ENCODE data around the gene GAGE10. TPM values are rescaled to one million over a fixed set of nuclear protein-coding genes. Genes with fewer than 3 reads are reported as not detected.

GAGE10 gene
- total RNA-seq, 1 donor from 2014 or later, result not detected

DNA sequence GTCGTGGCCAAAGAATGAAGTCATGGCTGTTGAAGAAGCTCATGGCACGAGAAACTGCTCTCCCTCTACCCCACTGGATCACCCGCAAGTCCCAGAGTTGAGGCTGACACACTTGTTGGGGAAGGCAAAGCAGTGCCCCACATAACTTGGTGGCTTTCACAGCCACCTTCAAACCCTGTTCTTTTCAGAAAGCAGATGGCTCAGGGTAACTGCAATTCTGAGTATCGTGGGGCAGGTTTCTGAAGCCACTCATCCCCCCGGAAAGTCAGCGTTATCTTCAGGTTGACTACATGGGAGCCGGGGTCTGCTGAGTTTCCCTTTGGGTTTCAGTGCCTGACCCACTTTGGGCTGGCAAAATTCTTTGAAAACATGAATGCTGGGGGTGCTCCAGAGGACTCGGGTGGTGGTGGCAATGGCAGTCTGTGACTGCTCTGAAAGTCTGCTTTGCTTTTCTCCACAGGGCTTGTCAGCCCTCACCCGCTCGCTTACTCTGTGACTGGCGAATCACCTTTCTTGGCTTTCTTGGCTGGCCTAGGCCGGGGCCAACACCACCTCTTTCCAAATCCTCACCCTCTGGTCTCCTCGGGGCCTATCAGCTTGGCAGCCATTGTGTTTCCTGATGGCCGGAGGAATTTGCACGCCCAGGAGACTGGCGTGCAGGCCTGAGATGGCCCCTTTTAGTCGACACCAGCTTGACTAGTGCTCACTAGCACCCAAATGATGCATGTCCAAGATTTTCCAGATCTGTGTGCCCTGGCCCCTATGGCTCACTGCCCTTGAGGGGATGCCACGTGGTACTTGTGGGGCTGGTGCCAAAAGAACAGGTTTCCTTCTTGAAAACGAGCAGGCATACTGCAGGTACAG lies 26.5 kb upstream of the GAGE10 start:
- TF ChIP-seq, protein P1, sequence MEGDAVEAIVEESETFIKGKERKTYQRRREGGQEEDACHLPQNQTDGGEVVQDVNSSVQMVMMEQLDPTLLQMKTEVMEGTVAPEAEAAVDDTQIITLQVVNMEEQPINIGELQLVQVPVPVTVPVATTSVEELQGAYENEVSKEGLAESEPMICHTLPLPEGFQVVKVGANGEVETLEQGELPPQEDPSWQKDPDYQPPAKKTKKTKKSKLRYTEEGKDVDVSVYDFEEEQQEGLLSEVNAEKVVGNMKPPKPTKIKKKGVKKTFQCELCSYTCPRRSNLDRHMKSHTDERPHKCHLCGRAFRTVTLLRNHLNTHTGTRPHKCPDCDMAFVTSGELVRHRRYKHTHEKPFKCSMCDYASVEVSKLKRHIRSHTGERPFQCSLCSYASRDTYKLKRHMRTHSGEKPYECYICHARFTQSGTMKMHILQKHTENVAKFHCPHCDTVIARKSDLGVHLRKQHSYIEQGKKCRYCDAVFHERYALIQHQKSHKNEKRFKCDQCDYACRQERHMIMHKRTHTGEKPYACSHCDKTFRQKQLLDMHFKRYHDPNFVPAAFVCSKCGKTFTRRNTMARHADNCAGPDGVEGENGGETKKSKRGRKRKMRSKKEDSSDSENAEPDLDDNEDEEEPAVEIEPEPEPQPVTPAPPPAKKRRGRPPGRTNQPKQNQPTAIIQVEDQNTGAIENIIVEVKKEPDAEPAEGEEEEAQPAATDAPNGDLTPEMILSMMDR (IDR thresholded peaks at IDR 0.05; ENCODE audit: insufficient read depth, low read depth, low read length), result no peak
- no peak for TF ChIP-seq EZH2 (IDR thresholded peaks at IDR 0.05; ENCODE audit: insufficient read depth, low read length)
- Mint-ChIP-seq H3K27ac (ENCODE audit: unreplicated experiment) (no peak overlapping the region), H3K4me1 (ENCODE audit: low read depth, unreplicated experiment) (peaks cover 7% of the 10 kb centered on the region), H3K36me3 (ENCODE audit: low read depth, unreplicated experiment) (no peaks in the 10 kb centered on the region), H3K27me3 (ENCODE audit: low read depth, unreplicated experiment) (no peaks in the 10 kb centered on the region), H3K4me3 (ENCODE audit: unreplicated experiment) (no peak overlapping the region), H3K9me3 (ENCODE audit: unreplicated experiment) (no peaks in the 10 kb centered on the region)
- Histone ChIP-seq H3K27me3 (ENCODE audit: insufficient read depth, low read length) (no peaks in the 10 kb centered on the region), H3K9me3 (ENCODE audit: insufficient read depth, low read depth, low read length) (no peaks in the 10 kb centered on the region), H3K4me1 (ENCODE audit: insufficient read depth, low read length) (peaks cover 8% of the 10 kb centered on the region), H3K4me2 (ENCODE audit: low read length) (no peak overlapping the region), H3K36me3 (ENCODE audit: insufficient read depth, low read length) (no peaks in the 10 kb centered on the region), H3K27ac (ENCODE audit: low read depth, low read length) (no peak overlapping the region), H4K20me1 (ENCODE audit: insufficient read depth, low read length) (peaks cover 35% of the 10 kb centered on the region), H3K4me3 (ENCODE audit: insufficient read depth, low read depth, low read length) (no peak overlapping the region), H3K9ac (ENCODE audit: low read length) (no peak overlapping the region), H2AFZ (ENCODE audit: low read depth, low read length) (no peak overlapping the region), H3K79me2 (ENCODE audit: insufficient read depth, low read length) (peaks cover 12% of the 10 kb centered on the region)
- DNase-seq (ENCODE audit: low read depth), result no peak
- no peak for FAIRE-seq

DNA sequence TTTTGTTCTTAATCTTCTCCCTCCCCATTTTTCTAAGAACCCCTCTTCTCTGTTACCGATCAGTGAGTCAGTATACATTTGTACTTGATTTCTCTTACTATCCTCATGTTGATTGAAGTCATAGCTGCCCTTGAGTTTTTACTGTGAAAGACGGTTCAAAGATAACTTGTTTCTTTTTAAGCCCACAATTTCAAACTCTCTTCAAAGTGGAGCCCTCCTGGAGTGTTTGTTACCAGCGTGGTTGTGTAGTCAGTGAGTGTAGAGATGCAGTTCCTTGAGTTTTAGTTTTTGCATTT lies 26.0 kb upstream of the GAGE10 start:
- Mint-ChIP-seq H3K36me3 (ENCODE audit: low read depth, unreplicated experiment) (no peaks in the 10 kb centered on the region), H3K9me3 (ENCODE audit: unreplicated experiment) (no peaks in the 10 kb centered on the region), H3K27ac (ENCODE audit: unreplicated experiment) (no peak overlapping the region), H3K4me3 (ENCODE audit: unreplicated experiment) (no peak overlapping the region), H3K4me1 (ENCODE audit: low read depth, unreplicated experiment) (peaks cover 9% of the 10 kb centered on the region), H3K27me3 (ENCODE audit: low read depth, unreplicated experiment) (no peaks in the 10 kb centered on the region)
- Histone ChIP-seq H3K9me3 (ENCODE audit: insufficient read depth, low read depth, low read length) (no peaks in the 10 kb centered on the region), H3K4me2 (ENCODE audit: low read length) (no peak overlapping the region), H3K4me1 (ENCODE audit: insufficient read depth, low read length) (peaks cover 2% of the 10 kb centered on the region), H3K36me3 (ENCODE audit: insufficient read depth, low read length) (no peaks in the 10 kb centered on the region), H2AFZ (ENCODE audit: low read depth, low read length) (no peak overlapping the region), H3K9ac (ENCODE audit: low read length) (no peak overlapping the region), H3K27ac (ENCODE audit: low read depth, low read length) (no peak overlapping the region), H3K4me3 (ENCODE audit: insufficient read depth, low read depth, low read length) (no peak overlapping the region), H4K20me1 (ENCODE audit: insufficient read depth, low read length) (peaks cover 30% of the 10 kb centered on the region), H3K27me3 (ENCODE audit: insufficient read depth, low read length) (no peaks in the 10 kb centered on the region), H3K79me2 (ENCODE audit: insufficient read depth, low read length) (peaks cover 7% of the 10 kb centered on the region)
- TF ChIP-seq EZH2 (IDR thresholded peaks at IDR 0.05; ENCODE audit: insufficient read depth, low read length), result no peak
- TF ChIP-seq, protein P1 (IDR thresholded peaks at IDR 0.05; ENCODE audit: insufficient read depth, low read depth, low read length), result no peak
- DNase-seq (ENCODE audit: low read depth), result no peak
- no peak for FAIRE-seq

DNA sequence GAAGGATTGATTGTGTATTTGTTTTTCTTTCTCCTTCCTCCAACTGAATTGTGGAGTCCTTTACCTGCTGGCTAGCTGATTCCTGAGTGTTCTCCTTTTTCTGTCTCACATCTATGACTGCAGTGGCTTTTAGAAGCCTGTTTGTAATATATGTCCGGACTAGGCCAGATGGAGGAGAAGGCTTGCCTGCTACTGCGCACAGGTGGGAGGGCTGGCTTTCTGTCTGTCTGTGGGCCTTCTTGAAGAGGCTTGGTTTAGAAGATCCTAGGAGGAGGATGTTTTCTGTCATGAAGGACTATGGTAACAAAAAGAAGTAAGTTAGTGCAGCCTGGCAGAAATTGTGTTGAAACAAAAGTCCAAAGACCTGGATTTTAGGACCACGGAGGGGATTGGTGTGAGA lies 25.4 kb upstream of the GAGE10 start:
- Histone ChIP-seq H3K4me1 (ENCODE audit: insufficient read depth, low read length) (no peaks in the 10 kb centered on the region), H3K9me3 (ENCODE audit: insufficient read depth, low read depth, low read length) (no peaks in the 10 kb centered on the region), H3K4me3 (ENCODE audit: insufficient read depth, low read depth, low read length) (no peak overlapping the region), H3K79me2 (ENCODE audit: insufficient read depth, low read length) (peaks cover 4% of the 10 kb centered on the region), H2AFZ (ENCODE audit: low read depth, low read length) (no peak overlapping the region), H3K9ac (ENCODE audit: low read length) (no peak overlapping the region), H3K27ac (ENCODE audit: low read depth, low read length) (no peak overlapping the region), H3K4me2 (ENCODE audit: low read length) (no peak overlapping the region), H3K27me3 (ENCODE audit: insufficient read depth, low read length) (no peaks in the 10 kb centered on the region), H4K20me1 (ENCODE audit: insufficient read depth, low read length) (peaks cover 24% of the 10 kb centered on the region), H3K36me3 (ENCODE audit: insufficient read depth, low read length) (no peaks in the 10 kb centered on the region)
- Mint-ChIP-seq H3K4me1 (ENCODE audit: low read depth, unreplicated experiment) (peaks cover 12% of the 10 kb centered on the region), H3K36me3 (ENCODE audit: low read depth, unreplicated experiment) (no peaks in the 10 kb centered on the region), H3K27ac (ENCODE audit: unreplicated experiment) (no peak overlapping the region), H3K4me3 (ENCODE audit: unreplicated experiment) (no peak overlapping the region), H3K27me3 (ENCODE audit: low read depth, unreplicated experiment) (no peaks in the 10 kb centered on the region), H3K9me3 (ENCODE audit: unreplicated experiment) (no peaks in the 10 kb centered on the region)
- FAIRE-seq, result no peak
- no peak for DNase-seq (ENCODE audit: low read depth)
- TF ChIP-seq EZH2 (IDR thresholded peaks at IDR 0.05; ENCODE audit: insufficient read depth, low read length), result no peak
- TF ChIP-seq, protein P1 (IDR thresholded peaks at IDR 0.05; ENCODE audit: insufficient read depth, low read depth, low read length), result no peak

Data from astrocyte (in vitro differentiated cells and primary cell).